SW 1271 (cell line): ENCODE results near the gene MEG3.

Source experiments
- DNase-seq, 2 experiments: peaks; one replicate each; lab custom pipeline; 2025; lab: John Stamatoyannopoulos, UW

Gene MEG3

GRCh38 chr14:100846309-100846859, 20.5 kb downstream of the MEG3 start:
- DNase-seq = no peak

- DNase-seq = no peak
Measured at GRCh38 chr14:100849115-100849781, 23.3 kb downstream of the MEG3 start.

GRCh38 chr14:100850841-100851585, 25.1 kb downstream of the MEG3 start:
- peak in 1 of 2 experiments; percentile 42 for DNase-seq

GRCh38 chr14:100851586-100851916, 25.6 kb downstream of the MEG3 start:
- DNase-seq = no peak

- no peak for DNase-seq
Measured at GRCh38 chr14:100851946-100852620, 26.2 kb downstream of the MEG3 start.

- no peak for DNase-seq
Measured at GRCh38 chr14:100854435-100854834, 28.5 kb downstream of the MEG3 start.

- no peak for DNase-seq
Measured at GRCh38 chr14:100855256-100855930, 29.5 kb downstream of the MEG3 start.

- no peak for DNase-seq
Measured at GRCh38 chr14:100856056-100856950, 30.4 kb downstream of the MEG3 start.

- DNase-seq = no peak
Measured at GRCh38 chr14:100857233-100857922, 31.5 kb downstream of the MEG3 start.

GRCh38 chr14:100857923-100858837, 32.3 kb downstream of the MEG3 start:
- DNase-seq = no peak

GRCh38 chr14:100858838-100859220, 32.9 kb downstream of the MEG3 start:
- no peak for DNase-seq

GRCh38 chr14:100859781-100860180, 33.9 kb downstream of the MEG3 start:
- DNase-seq = no peak

- no peak for DNase-seq
Measured at GRCh38 chr14:100860556-100861187, 34.8 kb downstream of the MEG3 start.

GRCh38 chr14:100861188-100861936, 35.4 kb downstream of the MEG3 start:
- DNase-seq = no peak

GRCh38 chr14:100861937-100862247, 36.0 kb downstream of the MEG3 start:
- no peak for DNase-seq

GRCh38 chr14:100862277-100862676, 36.4 kb downstream of the MEG3 start:
- DNase-seq = no peak

- DNase-seq = no peak
Measured at GRCh38 chr14:100862793-100863192, 36.9 kb downstream of the MEG3 start.

GRCh38 chr14:100864206-100864605, 38.3 kb downstream of the MEG3 start:
- no peak for DNase-seq
